CD4-positive, alpha-beta T cell treated with Interleukin-2 at 100 ng/mL for 4 hours (primary cell): ENCODE results near the gene OXNAD1.

Experiments used
- DNase-seq: peaks from one replicate; pipeline ENCODE4 v3.0.0-alpha.2; 2020; ENCODE audit warnings: low spot score

Gene OXNAD1

GRCh38 chr3:16329036-16329825 lies 64.2 kb downstream of the OXNAD1 start:
- DNase-seq = no peak

DNA sequence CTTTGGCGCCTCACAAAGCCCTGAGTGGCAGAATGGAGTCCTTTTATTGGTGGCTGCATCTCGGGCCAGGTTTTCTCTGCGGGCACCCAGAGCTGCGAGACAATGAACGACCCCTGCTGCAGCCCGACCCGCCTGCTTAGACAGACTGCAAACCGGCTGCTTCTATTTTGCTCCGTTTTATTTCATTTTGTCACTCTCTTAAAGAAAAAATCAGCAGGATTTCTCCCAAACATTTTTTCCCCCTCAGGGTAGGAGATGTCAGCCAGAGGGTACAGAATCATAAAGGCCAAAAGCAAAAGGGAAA lies 64.8 kb downstream of the OXNAD1 start:
- no peak for DNase-seq

DNA sequence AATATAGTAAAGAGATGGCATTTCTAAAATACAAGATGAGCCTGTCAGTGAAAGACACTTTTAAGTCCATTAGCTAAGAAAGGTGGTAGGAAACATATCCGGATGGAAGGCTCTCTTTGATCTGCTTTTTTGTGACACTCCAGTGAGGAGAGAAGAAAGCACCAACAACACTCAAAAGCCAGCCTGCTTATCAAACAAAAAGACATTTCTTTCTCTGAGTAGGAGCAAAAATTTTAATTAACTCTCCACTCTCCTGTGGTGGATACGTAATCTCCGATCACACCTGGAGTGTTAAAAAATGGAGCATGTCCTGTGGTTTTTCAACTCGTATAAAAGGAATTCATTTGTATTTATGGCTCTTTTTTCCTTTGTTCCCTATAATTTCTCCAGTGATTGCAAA lies 65.3 kb downstream of the OXNAD1 start:
- no peak for DNase-seq

DNA sequence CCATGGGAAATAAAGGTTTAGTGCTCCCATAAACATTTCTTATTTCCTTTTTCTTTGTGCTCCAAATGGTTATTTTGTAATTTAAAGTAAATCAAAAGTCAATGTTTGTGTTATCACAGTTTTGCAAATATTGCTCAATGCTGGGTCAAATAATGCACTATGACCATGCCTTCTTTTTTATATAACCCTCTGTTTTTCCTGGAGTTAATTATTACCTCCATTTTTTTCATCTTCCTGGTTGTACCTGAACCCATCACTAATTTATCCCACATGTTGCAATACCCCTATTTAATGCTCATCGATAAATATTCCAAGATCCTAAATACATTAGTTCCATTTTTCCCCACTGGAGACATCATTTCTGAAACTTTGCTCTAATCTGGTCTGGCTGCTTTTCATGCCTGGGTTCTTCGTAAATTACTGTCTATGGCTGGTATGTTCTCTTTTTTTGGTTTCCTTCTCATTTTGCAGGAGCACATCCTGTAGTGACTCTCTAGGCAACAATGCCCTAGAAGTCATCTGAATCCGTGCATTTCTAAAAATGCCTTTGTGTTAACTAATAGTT lies 66.4 kb downstream of the OXNAD1 start:
- no peak for DNase-seq

GRCh38 chr3:16332904-16333426 lies 68.0 kb downstream of the OXNAD1 start:
- DNase-seq = no peak

- no peak for DNase-seq
Observed at GRCh38 chr3:16334909-16335308, 69.9 kb downstream of the OXNAD1 start.

GRCh38 chr3:16335333-16335732 lies 70.3 kb downstream of the OXNAD1 start:
- DNase-seq = no peak

DNA sequence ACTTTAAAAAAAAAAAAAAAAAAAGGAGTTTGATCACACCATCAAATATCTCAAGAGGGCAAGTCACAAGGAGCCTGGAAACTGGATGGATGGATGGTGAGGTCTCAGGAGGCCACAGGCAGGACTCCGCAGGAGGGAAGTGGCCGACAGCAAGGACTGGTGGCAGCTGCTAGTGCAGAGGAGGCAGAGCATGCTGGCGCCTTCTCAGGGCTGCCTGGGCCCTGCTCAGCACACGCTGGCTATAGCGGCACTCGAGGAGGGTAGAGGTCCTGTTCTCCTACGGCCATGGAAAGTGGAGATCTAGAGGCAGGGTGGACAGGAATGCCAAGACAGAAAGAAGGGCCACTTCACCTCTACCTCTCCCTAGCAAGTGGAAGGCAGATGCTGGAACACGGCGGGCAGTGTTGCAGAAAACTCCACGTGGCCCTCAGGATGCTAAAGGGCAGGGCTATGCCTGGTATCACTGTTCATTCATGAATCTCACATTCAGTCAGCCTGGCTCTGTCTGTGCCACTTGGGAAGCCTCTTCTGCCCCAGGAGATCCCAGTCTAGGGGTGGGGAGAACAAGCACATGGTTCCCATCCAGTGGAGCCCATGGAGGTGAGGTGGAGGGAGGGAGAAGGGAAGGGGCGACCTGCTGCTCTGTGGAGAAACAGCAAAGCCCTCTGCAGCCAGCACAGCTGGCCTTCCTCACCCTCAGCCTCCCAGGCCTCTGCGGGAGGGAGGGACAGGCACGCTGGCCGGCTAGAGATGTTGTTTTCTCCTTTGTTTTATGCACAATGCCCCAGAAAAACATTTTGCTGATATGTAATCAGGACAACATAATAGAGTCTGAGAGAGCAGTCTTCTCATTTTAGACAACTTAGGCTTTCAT lies 71.0 kb downstream of the OXNAD1 start:
- no peak for DNase-seq

GRCh38 chr3:16336825-16337224 lies 71.8 kb downstream of the OXNAD1 start:
- DNase-seq = no peak

DNA sequence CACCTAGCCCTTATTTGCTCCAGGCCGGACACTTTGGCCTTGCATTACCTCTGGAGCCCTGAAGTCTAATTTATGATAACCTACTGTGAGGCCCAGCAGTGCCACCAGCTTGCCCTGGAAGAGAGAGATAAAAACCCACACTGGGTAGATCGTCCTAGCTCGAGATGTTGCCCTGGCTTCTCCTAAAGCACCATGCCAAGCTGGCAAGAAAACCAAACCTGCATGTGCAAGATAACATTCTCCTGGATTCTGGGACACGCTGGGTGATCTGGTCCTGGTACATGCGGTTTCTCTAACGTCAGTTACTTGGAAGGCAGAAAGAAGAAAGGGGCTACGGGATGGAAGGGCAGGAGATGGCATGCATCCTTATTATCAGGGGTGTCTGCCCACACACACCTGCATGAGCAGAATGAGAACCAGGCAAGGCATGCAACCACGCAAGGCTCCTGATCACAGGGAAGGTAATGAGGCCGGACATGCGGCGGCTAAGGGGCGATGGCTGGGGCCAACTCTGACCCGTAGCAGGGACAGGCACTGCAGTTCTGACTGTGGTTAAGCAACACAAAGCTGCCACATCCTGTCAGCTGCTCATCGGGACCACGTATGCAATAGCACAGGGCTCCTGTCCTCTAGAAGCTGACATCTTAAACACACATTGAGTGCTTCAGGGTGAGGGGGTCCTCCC lies 73.0 kb downstream of the OXNAD1 start:
- peak; percentile 61 for DNase-seq

DNA sequence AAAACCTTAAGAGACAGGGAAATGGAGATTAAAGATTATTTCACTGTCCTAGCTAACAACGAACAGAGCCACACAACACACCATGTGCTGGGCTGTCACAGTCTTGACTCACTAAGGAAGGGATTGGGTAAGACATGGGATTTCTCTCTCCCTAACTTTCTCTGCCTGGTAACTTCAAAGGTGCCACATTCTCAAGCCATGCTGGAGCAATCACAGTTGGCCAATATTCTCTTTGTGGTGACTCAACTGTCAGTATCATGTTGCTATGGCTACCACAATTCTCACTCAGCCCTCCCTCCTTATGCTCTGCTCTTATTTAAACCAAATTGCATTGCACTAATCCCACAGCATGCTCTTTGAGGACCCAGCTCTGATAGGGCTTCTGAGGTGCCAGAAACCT lies 74.0 kb downstream of the OXNAD1 start:
- peak; percentile 67 for DNase-seq

GRCh38 chr3:16343101-16343500 lies 78.1 kb downstream of the OXNAD1 start:
- no peak for DNase-seq

DNA sequence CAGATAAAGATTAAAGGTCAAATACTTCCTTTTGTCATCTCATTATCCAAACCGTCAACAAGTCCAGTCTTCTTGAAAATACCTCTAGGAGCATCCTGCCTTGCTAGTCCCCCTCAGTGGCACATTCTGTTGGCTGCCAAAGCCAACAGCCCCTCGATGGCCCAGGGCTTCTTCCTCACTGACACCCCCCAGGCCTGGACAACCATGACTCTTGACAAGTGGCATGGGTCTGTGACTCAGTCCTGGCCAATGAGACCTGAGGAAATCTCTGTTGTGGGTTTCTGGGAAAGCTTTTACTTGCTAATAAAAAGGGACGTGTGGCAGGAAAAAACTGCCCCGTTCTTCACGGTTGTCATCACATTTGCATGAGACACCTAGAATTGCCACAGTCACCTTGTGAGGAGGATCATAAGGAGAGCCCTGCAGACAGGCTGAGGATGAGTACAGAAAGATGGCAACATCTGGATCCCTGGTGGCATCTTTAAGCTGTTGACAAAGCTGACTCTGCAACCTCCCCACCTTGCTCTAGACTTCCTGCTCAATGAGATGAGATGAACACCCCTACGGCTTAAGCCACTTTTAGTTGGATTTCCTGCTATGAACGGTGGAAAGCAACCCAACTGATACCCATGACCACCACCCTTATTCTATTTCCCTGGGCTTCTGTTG lies 81.5 kb downstream of the OXNAD1 start:
- DNase-seq = no peak

GRCh38 chr3:16347548-16347947 lies 82.5 kb downstream of the OXNAD1 start:
- no peak for DNase-seq

- DNase-seq = no peak
Observed at GRCh38 chr3:16349986-16350596, 85.1 kb downstream of the OXNAD1 start.

DNA sequence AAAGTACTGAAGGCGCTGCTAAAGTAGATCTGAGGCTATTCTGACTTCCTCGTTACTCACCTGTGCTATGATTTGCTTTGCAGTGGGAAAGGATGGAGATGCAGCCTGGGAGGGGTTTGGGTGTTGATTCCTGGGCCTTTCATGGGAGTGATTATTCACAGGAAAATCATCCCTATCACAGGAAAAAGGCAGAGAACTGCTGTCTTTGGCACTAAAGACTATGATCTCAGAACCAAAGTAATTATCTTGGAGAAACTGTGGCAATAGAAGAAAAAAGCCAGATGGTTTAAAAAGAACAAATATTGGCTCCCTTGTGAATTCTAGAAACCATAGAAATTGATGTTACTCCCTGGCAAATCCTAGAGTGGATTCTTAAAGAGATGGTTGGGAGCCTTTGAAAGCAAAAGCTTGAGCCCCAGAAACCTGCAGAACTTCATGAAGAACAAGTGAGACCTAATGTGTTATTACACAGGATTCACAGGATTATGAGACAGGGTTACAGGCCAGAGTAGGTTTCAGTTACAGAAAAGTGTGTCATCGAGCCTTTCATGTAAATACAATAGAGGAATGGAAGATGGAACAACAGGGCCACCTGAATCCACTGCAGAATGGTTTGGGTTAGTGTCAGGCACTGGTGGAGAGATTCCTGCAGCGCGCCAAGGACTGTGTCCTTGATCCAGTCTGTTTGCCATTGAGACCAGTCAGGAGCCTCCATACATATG lies 85.7 kb downstream of the OXNAD1 start:
- DNase-seq = no peak

GRCh38 chr3:16352428-16352827 lies 87.4 kb downstream of the OXNAD1 start:
- no peak for DNase-seq

DNA sequence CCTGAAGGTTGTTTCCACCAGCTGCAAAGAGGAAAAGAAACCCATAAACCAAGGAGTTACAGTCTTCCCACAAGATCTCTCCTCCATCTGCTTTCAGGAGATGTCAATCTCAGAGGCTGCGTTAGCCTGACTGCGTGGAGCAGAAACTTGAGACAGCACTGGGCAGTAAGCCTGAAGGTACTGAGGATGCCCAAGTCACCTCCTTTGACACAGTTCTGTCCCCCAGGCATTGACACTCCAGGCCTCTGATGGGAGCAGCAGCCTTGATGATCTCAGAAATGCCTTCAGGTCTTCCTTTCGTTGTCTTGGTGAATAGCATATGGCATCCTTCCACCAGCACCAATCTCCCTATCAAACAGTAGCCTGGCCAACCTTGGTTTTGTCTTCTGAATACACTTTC lies 89.3 kb downstream of the OXNAD1 start:
- no peak for DNase-seq
